HFFc6 (cell line): ENCODE measurements around the gene REEP1. TPM values are rescaled to one million over a fixed set of nuclear protein-coding genes. Genes with fewer than 3 reads are reported as not detected.

Source experiments
- DNase-seq: peaks from one replicate; pipeline ENCODE4 v3.0.0-alpha.2; 2018
- H3K27ac Mint-ChIP-seq: 2 replicates; pipeline ENCODE4 v1.8.0; 2020; ENCODE audit warnings: mild to moderate bottlenecking, mixed read lengths
- H3K27me3 Mint-ChIP-seq: 2 replicates; pipeline ENCODE4 v1.8.0; 2021; ENCODE audit warnings: mild to moderate bottlenecking, moderate library complexity, mixed read lengths; ENCODE audit not compliant: insufficient read depth
- H3K36me3 Mint-ChIP-seq: 2 replicates; pipeline ENCODE4 v1.8.0; 2021; ENCODE audit warnings: low read depth, mixed read lengths
- H3K4me1 Mint-ChIP-seq: 2 replicates; pipeline ENCODE4 v1.8.0; 2020; ENCODE audit warnings: low read depth, mixed read lengths
- H3K4me3 Mint-ChIP-seq: 2 replicates; pipeline ENCODE4 v1.8.0; 2020; ENCODE audit warnings: mild to moderate bottlenecking, moderate library complexity, mixed read lengths
- H3K9me3 Mint-ChIP-seq: 2 replicates; pipeline ENCODE4 v1.8.0; 2020; ENCODE audit warnings: mild to moderate bottlenecking, mixed read lengths
- CTCF ChIP-seq: fragments of 200-600 bp; sonication (generic); IDR thresholded peaks from 2 replicates; pipeline ENCODE4 v1.5.0; 2021; ENCODE audit warnings: antibody characterized with exemption, mild to moderate bottlenecking
- total RNA-seq, 6 experiments: library from RNA; stranded (reverse); fragmentation: NEBNext Ultra II Directional; extraction: Animal tissue kit (Norgen Biotek cat#: 25700); gene quantifications; 2 replicates in 1 of 6; 3 replicates in 5 of 6; pipeline ENCODE4 v1.2.3, GENCODE V29; 2021

The REEP1 gene
- total RNA-seq, 6 experiments from 2014 or later: 0.07 to 0.23 (median 0.15) TPM

GRCh38 chr2:86307431-86307830 is 30.0 kb downstream of the REEP1 start:
- no peak for DNase-seq
- no peaks in the 10 kb centered on the region for H3K9me3 Mint-ChIP-seq
- no peak overlapping the region for H3K27ac Mint-ChIP-seq
- no peak for TF ChIP-seq CTCF
- peaks cover 51% of the 10 kb centered on the region for H3K27me3 Mint-ChIP-seq
- no peaks in the 10 kb centered on the region for H3K4me1 Mint-ChIP-seq
- no peak overlapping the region for H3K4me3 Mint-ChIP-seq
- no peaks in the 10 kb centered on the region for H3K36me3 Mint-ChIP-seq

GRCh38 chr2:86305915-86306254 is 31.5 kb downstream of the REEP1 start:
- H3K27me3 Mint-ChIP-seq: peaks cover 51% of the 10 kb centered on the region
- no peak for TF ChIP-seq CTCF
- no peak overlapping the region for H3K27ac Mint-ChIP-seq
- H3K4me3 Mint-ChIP-seq: no peak overlapping the region
- H3K9me3 Mint-ChIP-seq: no peaks in the 10 kb centered on the region
- H3K4me1 Mint-ChIP-seq: no peaks in the 10 kb centered on the region
- DNase-seq: no peak
- H3K36me3 Mint-ChIP-seq: no peaks in the 10 kb centered on the region

- Mint-ChIP-seq H3K27ac (no peak overlapping the region), H3K4me3 (no peak overlapping the region), H3K27me3 (peaks cover 48% of the 10 kb centered on the region), H3K36me3 (no peaks in the 10 kb centered on the region), H3K9me3 (no peaks in the 10 kb centered on the region), H3K4me1 (no peaks in the 10 kb centered on the region)
- DNase-seq: no peak
- TF ChIP-seq CTCF: no peak
These were observed 32.1 kb downstream of the REEP1 start for GRCh38 chr2:86305195-86305914.

GRCh38 chr2:86304416-86304815 is 33.0 kb downstream of the REEP1 start:
- Mint-ChIP-seq H3K4me1 (no peaks in the 10 kb centered on the region), H3K4me3 (no peak overlapping the region), H3K27me3 (peaks cover 49% of the 10 kb centered on the region), H3K36me3 (no peaks in the 10 kb centered on the region), H3K27ac (no peak overlapping the region), H3K9me3 (no peaks in the 10 kb centered on the region)
- DNase-seq: no peak
- TF ChIP-seq CTCF: no peak

GRCh38 chr2:86302320-86302719 is 35.1 kb downstream of the REEP1 start:
- Mint-ChIP-seq H3K27ac (no peak overlapping the region), H3K27me3 (peaks cover 42% of the 10 kb centered on the region), H3K4me1 (no peaks in the 10 kb centered on the region), H3K9me3 (no peaks in the 10 kb centered on the region), H3K4me3 (no peak overlapping the region), H3K36me3 (no peaks in the 10 kb centered on the region)
- no peak for TF ChIP-seq CTCF
- no peak for DNase-seq
